ENCODE results near the gene GYPC. TPM values are rescaled to one million over a fixed set of nuclear protein-coding genes. Genes with fewer than 3 reads are reported as not detected.

GYPC gene
- total RNA-seq, 1 experiment from 2014 or later: 28.1 TPM

- TF ChIP-seq ZNF532 (CRISPR knock-in tag; IDR thresholded peaks at IDR 0.05; ENCODE audit: borderline replicate concordance): no peak
Measured at GRCh38 chr2:126733795-126734194, 77.8 kb downstream of the GYPC start (continued).

- Mint-ChIP-seq H3K27me3 (ENCODE audit: low read depth) (no peaks in the 10 kb centered on the region; the same call in 1 of the 2 replicates), H3K4me3 (no peak overlapping the region), H3K9me3 (peaks cover 9% of the 10 kb centered on the region), H3K36me3 (0 out of 2 replicates have a peak, but pooled peaks cover 2% of the 10 kb centered on the region), H3K27ac (no peak overlapping the region), H3K4me1 (no peaks in the 10 kb centered on the region)
- no peak for TF ChIP-seq ELF4 (CRISPR knock-in tag; IDR thresholded peaks at IDR 0.05; ENCODE audit: low read depth)
- peak; percentile 58 for TF ChIP-seq GABPB1 (CRISPR knock-in tag; IDR thresholded peaks at IDR 0.05)
- DNase-seq (ENCODE audit: low spot score): no peak
- no peak for ATAC-seq
- ChIA-PET CTCF (no interaction called here), POLR2A (no interaction called here)
Measured at GRCh38 chr2:126736133-126736874, 80.3 kb downstream of the GYPC start.

- CTCF ChIA-PET: no interaction called here
- DNase-seq (ENCODE audit: low spot score) (no peak), ATAC-seq (no peak)
- H3K27me3 Mint-ChIP-seq (ENCODE audit: low read depth): no peaks in the 10 kb centered on the region; the same call in 1 of the 2 replicates
- POLR2A ChIA-PET: no interaction called here
- H3K36me3 Mint-ChIP-seq: peaks cover 19% of the 10 kb centered on the region
- TF ChIP-seq NR1H2 (CRISPR knock-in tag; IDR thresholded peaks at IDR 0.05): no peak
- no peak for TF ChIP-seq USF2 (CRISPR knock-in tag; IDR thresholded peaks at IDR 0.05)
- TF ChIP-seq TP53 (CRISPR knock-in tag; IDR thresholded peaks at IDR 0.05): no peak
- no peak for TF ChIP-seq SMAD4 (CRISPR knock-in tag; IDR thresholded peaks at IDR 0.05)
- no peak for TF ChIP-seq ZNF263 (CRISPR knock-in tag; IDR thresholded peaks at IDR 0.05; ENCODE audit: low read depth)
- no peak for TF ChIP-seq KAT7 (CRISPR knock-in tag; IDR thresholded peaks at IDR 0.05; ENCODE audit: borderline replicate concordance)
- no peak for TF ChIP-seq MXD4 (CRISPR knock-in tag; IDR thresholded peaks at IDR 0.05; ENCODE audit: borderline replicate concordance)
- TF ChIP-seq TEAD1 (CRISPR knock-in tag; IDR thresholded peaks at IDR 0.05): no peak
- TF ChIP-seq ZNF416 (CRISPR knock-in tag; IDR thresholded peaks at IDR 0.05): no peak
- TF ChIP-seq JAZF1 (CRISPR knock-in tag; IDR thresholded peaks at IDR 0.05): no peak
- TF ChIP-seq GTF2I (CRISPR knock-in tag; conservative IDR thresholded peaks at IDR 0.05): no peak
- H3K9me3 Mint-ChIP-seq: peaks cover 35% of the 10 kb centered on the region
- no peak overlapping the region for H3K4me3 Mint-ChIP-seq
- H3K27ac Mint-ChIP-seq: no peak overlapping the region
- no peaks in the 10 kb centered on the region for H3K4me1 Mint-ChIP-seq
Measured at GRCh38 chr2:126739141-126739540, 83.2 kb downstream of the GYPC start.

- Mint-ChIP-seq H3K27me3 (ENCODE audit: low read depth) (no peaks in the 10 kb centered on the region; the same call in 1 of the 2 replicates), H3K4me3 (no peak overlapping the region), H3K9me3 (peaks cover 39% of the 10 kb centered on the region), H3K27ac (no peak overlapping the region), H3K4me1 (no peaks in the 10 kb centered on the region), H3K36me3 (peaks cover 19% of the 10 kb centered on the region)
- ChIA-PET POLR2A (no interaction called here), CTCF (interaction anchor here (0.6 kb wide), 1 partner anchor 57 kb away, joined by 3 read pairs; no protein-coding TSS in a partner anchor)
- no peak for ATAC-seq
- DNase-seq (ENCODE audit: low spot score): no peak
- no peak for TF ChIP-seq STAT6 (CRISPR knock-in tag; conservative IDR thresholded peaks at IDR 0.05; ENCODE audit: low read depth)
- no peak for TF ChIP-seq HMGXB4 (CRISPR knock-in tag; IDR thresholded peaks at IDR 0.05)
- TF ChIP-seq MAX (CRISPR knock-in tag; IDR thresholded peaks at IDR 0.05): no peak
- no peak for TF ChIP-seq ATF1 (CRISPR knock-in tag; IDR thresholded peaks at IDR 0.05)
- TF ChIP-seq MXD4 (CRISPR knock-in tag; IDR thresholded peaks at IDR 0.05; ENCODE audit: borderline replicate concordance): no peak
- no peak for TF ChIP-seq SMAD3 (CRISPR knock-in tag; IDR thresholded peaks at IDR 0.05; ENCODE audit: borderline replicate concordance)
- no peak for TF ChIP-seq ZNF232 (CRISPR knock-in tag; IDR thresholded peaks at IDR 0.05)
Measured at GRCh38 chr2:126744640-126745039, 88.7 kb downstream of the GYPC start.
